ENCODE results near the gene EXOSC6.
"Not testable (repeated sequence)": the region's sequence is repeated elsewhere in the genome, so short reads cannot be mapped to it uniquely, and the experiment has no call there.

EXOSC6 gene

GRCh38 chr16:70251629-70252354 lies at the start of gene EXOSC6:
Gene EXOSC6, minus strand, starts transcription at chr16:70251940. Its CDS starts 40 bp downstream, at chr16:70251900.
- peak; percentile 88 for DNase-seq (ENCODE audit: low read depth)

GRCh38 chr16:70301121-70301520 lies 49.4 kb upstream of the EXOSC6 start:
- no peak for DNase-seq (ENCODE audit: low read depth)

GRCh38 chr16:70298988-70299938 lies 47.5 kb upstream of the EXOSC6 start, which contains the start of gene DDX19B:
Gene DDX19B, plus strand, starts transcription at chr16:70299186. Its CDS starts 112 bp downstream, at chr16:70299298.
- peak; percentile 41 for DNase-seq (ENCODE audit: low read depth)

- no peak for DNase-seq (ENCODE audit: low read depth)
Observed at GRCh38 chr16:70295634-70296033, 43.9 kb upstream of the EXOSC6 start.

GRCh38 chr16:70294385-70295025 lies 42.8 kb upstream of the EXOSC6 start:
- no peak for DNase-seq (ENCODE audit: low read depth)

- DNase-seq (ENCODE audit: low read depth), result not testable (repeated sequence)
Observed at GRCh38 chr16:70292148-70292547, 40.4 kb upstream of the EXOSC6 start.

- no peak for DNase-seq (ENCODE audit: low read depth)
Observed at GRCh38 chr16:70290949-70291519, 39.3 kb upstream of the EXOSC6 start.

GRCh38 chr16:70289229-70290094 lies 37.7 kb upstream of the EXOSC6 start, which contains the start of gene AARS1:
Gene AARS1, minus strand, starts transcription at chr16:70289506. Its CDS starts 6,743 bp downstream, at chr16:70282763.
- peak; percentile 94 for DNase-seq (ENCODE audit: low read depth)

- DNase-seq (ENCODE audit: low read depth), result not testable (repeated sequence)
Observed at GRCh38 chr16:70287304-70287971, 35.7 kb upstream of the EXOSC6 start.

GRCh38 chr16:70276392-70276791 lies 24.7 kb upstream of the EXOSC6 start:
- no peak for DNase-seq (ENCODE audit: low read depth)

- no peak for DNase-seq (ENCODE audit: low read depth)
Observed at GRCh38 chr16:70271696-70272095, 20.0 kb upstream of the EXOSC6 start.

- no peak for DNase-seq (ENCODE audit: low read depth)
Observed at GRCh38 chr16:70270176-70270575, 18.4 kb upstream of the EXOSC6 start.

- no peak for DNase-seq (ENCODE audit: low read depth)
Observed at GRCh38 chr16:70269471-70269870, 17.7 kb upstream of the EXOSC6 start.

- DNase-seq (ENCODE audit: low read depth), result not testable (repeated sequence)
Observed at GRCh38 chr16:70267922-70268321, 16.2 kb upstream of the EXOSC6 start.

- DNase-seq (ENCODE audit: low read depth), result no peak
Observed at GRCh38 chr16:70267516-70267915, 15.8 kb upstream of the EXOSC6 start.

- not testable (repeated sequence) for DNase-seq (ENCODE audit: low read depth)
Observed at GRCh38 chr16:70259903-70260302, 8.2 kb upstream of the EXOSC6 start.

- DNase-seq (ENCODE audit: low read depth), result no peak
Observed at GRCh38 chr16:70258946-70259345, 7.2 kb upstream of the EXOSC6 start.

- DNase-seq (ENCODE audit: low read depth), result no peak
Observed at GRCh38 chr16:70258065-70258464, 6.3 kb upstream of the EXOSC6 start.

GRCh38 chr16:70257391-70257790 lies 5.7 kb upstream of the EXOSC6 start:
- no peak for DNase-seq (ENCODE audit: low read depth)

- DNase-seq (ENCODE audit: low read depth), result no peak
Observed at GRCh38 chr16:70255574-70255973, 3.8 kb upstream of the EXOSC6 start.

All from activated T-cell treated with anti-CD3 and anti-CD28 coated beads for 24 hours (primary cell).